G401 (cell line): ENCODE results near the gene PRSS50. TPM values are rescaled to one million over a fixed set of nuclear protein-coding genes. Genes with fewer than 3 reads are reported as not detected.
"Not testable (repeated sequence)": the region's sequence is repeated elsewhere in the genome, so short reads cannot be mapped to it uniquely, and the experiment has no call there.

ENCODE experiments used
- DNase-seq: peaks from one replicate; pipeline ENCODE4 v3.0.0-alpha.2; 2015; ENCODE audit warnings: low spot score
- in situ Hi-C: cut with HindIII; loops from 2 replicates; pipeline ENCODE4 v1.10.0; 2016; ENCODE audit warnings: low sequenced_read_pairs, mixed read lengths
- total RNA-seq: library from RNA; depleted of rRNA; stranded (reverse); fragments of >200 nt; shearing (Covaris generic); gene quantifications from 2 replicates; pipeline ENCODE4 v1.2.3, GENCODE V29; 2014; rRNA removed

Gene PRSS50
- total RNA-seq, result not detected in 2 replicates

- in situ Hi-C loops, result no loop called here
- no peak for DNase-seq
Measured at GRCh38 chr3:46717447-46718231, at the start of gene PRSS50. TSS of gene PRSS50 (minus strand) at chr3:46717869. CDS start at chr3:46717824, 45 bp downstream.

GRCh38 chr3:46764206-46764605, 46.5 kb upstream of the PRSS50 start:
- DNase-seq, result no peak
- in situ Hi-C loops, result no loop called here

GRCh38 chr3:46763178-46763577, 45.5 kb upstream of the PRSS50 start:
- in situ Hi-C loops, result no loop called here
- no peak for DNase-seq

GRCh38 chr3:46759239-46760167, 41.8 kb upstream of the PRSS50 start:
- in situ Hi-C loops, result no loop called here
- no peak for DNase-seq

- in situ Hi-C loops, result no loop called here
- DNase-seq, result no peak
Measured at GRCh38 chr3:46756642-46757041, 39.0 kb upstream of the PRSS50 start.

GRCh38 chr3:46755646-46756045, 38.0 kb upstream of the PRSS50 start:
- DNase-seq, result no peak
- in situ Hi-C loops, result no loop called here

GRCh38 chr3:46753127-46753526, 35.5 kb upstream of the PRSS50 start:
- in situ Hi-C loops, result not testable (repeated sequence)

GRCh38 chr3:46750555-46751038, 32.9 kb upstream of the PRSS50 start:
- in situ Hi-C loops, result no loop called here
- no peak for DNase-seq

More at GRCh38 chr3:46753127-46753526, 35.5 kb upstream of the PRSS50 start:
- DNase-seq, result not testable (repeated sequence)

- in situ Hi-C loops, result no loop called here
- DNase-seq, result no peak
Measured at GRCh38 chr3:46749129-46749528, 31.5 kb upstream of the PRSS50 start.

GRCh38 chr3:46748170-46748569, 30.5 kb upstream of the PRSS50 start:
- DNase-seq, result no peak
- in situ Hi-C loops, result no loop called here

GRCh38 chr3:46746711-46747110, 29.0 kb upstream of the PRSS50 start:
- no peak for DNase-seq
- in situ Hi-C loops, result no loop called here

GRCh38 chr3:46742992-46743585, 25.4 kb upstream of the PRSS50 start:
- in situ Hi-C loops, result no loop called here
- no peak for DNase-seq

GRCh38 chr3:46739565-46739964, 21.9 kb upstream of the PRSS50 start:
- DNase-seq, in situ Hi-C loops: not testable (repeated sequence)

- no peak for DNase-seq
- in situ Hi-C loops, result no loop called here
Measured at GRCh38 chr3:46737329-46737731, 19.7 kb upstream of the PRSS50 start.

GRCh38 chr3:46736006-46736872, 18.6 kb upstream of the PRSS50 start:
- in situ Hi-C loops, result no loop called here

GRCh38 chr3:46734773-46735172, 17.1 kb upstream of the PRSS50 start:
- DNase-seq, result no peak
- in situ Hi-C loops, result no loop called here

More at GRCh38 chr3:46736006-46736872, 18.6 kb upstream of the PRSS50 start:
- no peak for DNase-seq

- DNase-seq, result no peak
- in situ Hi-C loops, result no loop called here
Measured at GRCh38 chr3:46733026-46733800, 15.5 kb upstream of the PRSS50 start.

- in situ Hi-C loops, result no loop called here
- no peak for DNase-seq
Measured at GRCh38 chr3:46731795-46732194, 14.1 kb upstream of the PRSS50 start.
